ENCODE results near the gene C5.

DNA sequence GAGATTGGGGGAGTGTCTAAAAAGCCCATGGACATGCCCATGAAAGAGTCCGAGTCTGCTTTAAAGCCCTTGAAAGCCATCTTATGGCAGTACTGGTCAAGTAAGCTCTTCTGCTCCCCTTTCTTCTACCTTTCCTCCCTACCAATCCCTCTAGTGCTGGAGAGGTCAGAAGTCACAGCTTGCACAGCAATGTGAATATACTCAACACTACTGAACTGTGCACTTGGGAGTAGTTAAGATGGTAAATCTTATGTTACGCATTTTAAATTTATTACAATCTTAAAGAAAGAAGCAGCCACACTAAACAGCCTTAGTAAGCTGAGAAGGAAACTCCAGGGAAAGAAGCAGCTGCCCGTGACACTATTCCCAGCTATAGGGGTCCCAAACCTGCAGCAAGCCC, 111.2 kb downstream of the C5 start:
- TF ChIP-seq, protein P1, sequence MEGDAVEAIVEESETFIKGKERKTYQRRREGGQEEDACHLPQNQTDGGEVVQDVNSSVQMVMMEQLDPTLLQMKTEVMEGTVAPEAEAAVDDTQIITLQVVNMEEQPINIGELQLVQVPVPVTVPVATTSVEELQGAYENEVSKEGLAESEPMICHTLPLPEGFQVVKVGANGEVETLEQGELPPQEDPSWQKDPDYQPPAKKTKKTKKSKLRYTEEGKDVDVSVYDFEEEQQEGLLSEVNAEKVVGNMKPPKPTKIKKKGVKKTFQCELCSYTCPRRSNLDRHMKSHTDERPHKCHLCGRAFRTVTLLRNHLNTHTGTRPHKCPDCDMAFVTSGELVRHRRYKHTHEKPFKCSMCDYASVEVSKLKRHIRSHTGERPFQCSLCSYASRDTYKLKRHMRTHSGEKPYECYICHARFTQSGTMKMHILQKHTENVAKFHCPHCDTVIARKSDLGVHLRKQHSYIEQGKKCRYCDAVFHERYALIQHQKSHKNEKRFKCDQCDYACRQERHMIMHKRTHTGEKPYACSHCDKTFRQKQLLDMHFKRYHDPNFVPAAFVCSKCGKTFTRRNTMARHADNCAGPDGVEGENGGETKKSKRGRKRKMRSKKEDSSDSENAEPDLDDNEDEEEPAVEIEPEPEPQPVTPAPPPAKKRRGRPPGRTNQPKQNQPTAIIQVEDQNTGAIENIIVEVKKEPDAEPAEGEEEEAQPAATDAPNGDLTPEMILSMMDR (IDR thresholded peaks at IDR 0.05) = no peak
- no peak for TF ChIP-seq EZH2 (IDR thresholded peaks at IDR 0.05)
